NCI-H2107 treated with DMSO at 0.1 percent for 48 hours (cell line): ENCODE results near the gene F2RL2.

Source experiments
- DNase-seq: peaks from one replicate; lab custom pipeline; 2025; ENCODE audit not compliant: unreplicated experiment; lab: John Stamatoyannopoulos, UW

Gene F2RL2

GRCh38 chr5:76590027-76590426 is 33.2 kb downstream of the F2RL2 start:
- no peak for DNase-seq

- no peak for DNase-seq
These were observed 36.7 kb downstream of the F2RL2 start for GRCh38 chr5:76586531-76586930.

- no peak for DNase-seq
These were observed 37.4 kb downstream of the F2RL2 start for GRCh38 chr5:76585783-76586217.

GRCh38 chr5:76583163-76584047 is 39.8 kb downstream of the F2RL2 start:
- no peak for DNase-seq

- DNase-seq = no peak
These were observed 40.7 kb downstream of the F2RL2 start for GRCh38 chr5:76582230-76583162.

- no peak for DNase-seq
These were observed 42.2 kb downstream of the F2RL2 start for GRCh38 chr5:76580981-76581380.

- DNase-seq = no peak
These were observed 43.9 kb downstream of the F2RL2 start for GRCh38 chr5:76579166-76579937.

GRCh38 chr5:76576996-76577395 is 46.2 kb downstream of the F2RL2 start:
- DNase-seq = no peak

GRCh38 chr5:76576450-76576849 is 46.8 kb downstream of the F2RL2 start:
- DNase-seq = no peak

GRCh38 chr5:76571559-76571958 is 51.6 kb downstream of the F2RL2 start:
- DNase-seq = no peak

- DNase-seq = no peak
These were observed 53.0 kb downstream of the F2RL2 start for GRCh38 chr5:76570153-76570552.
